GM18508 (cell line): ENCODE measurements around the gene GRWD1.

ENCODE experiments used
- ATAC-seq: cut with Tn5 transposase; IDR thresholded peaks from one replicate; pipeline ENCODE4 v1.9.1; 2021; ENCODE audit warnings: moderate number of reproducible peaks; ENCODE audit not compliant: insufficient read depth, unreplicated experiment

Gene GRWD1

GRCh38 chr19:48492925-48493717, 47.3 kb downstream of the GRWD1 start:
- peak; percentile 44 for ATAC-seq

GRCh38 chr19:48493718-48494401, 48.1 kb downstream of the GRWD1 start:
- no peak for ATAC-seq

GRCh38 chr19:48495396-48495795, 49.6 kb downstream of the GRWD1 start:
- ATAC-seq: no peak

GRCh38 chr19:48496959-48497727, 51.4 kb downstream of the GRWD1 start:
- ATAC-seq: no peak

- ATAC-seq: no peak
Observed at GRCh38 chr19:48497728-48498594, 52.2 kb downstream of the GRWD1 start.

- no peak for ATAC-seq
Observed at GRCh38 chr19:48498595-48499311, 53.0 kb downstream of the GRWD1 start.

GRCh38 chr19:48499316-48500090, 53.7 kb downstream of the GRWD1 start:
- ATAC-seq: no peak

GRCh38 chr19:48500830-48501493, 55.2 kb downstream of the GRWD1 start:
- ATAC-seq: no peak

- ATAC-seq: no peak
Observed at GRCh38 chr19:48501494-48502349, 55.9 kb downstream of the GRWD1 start.

GRCh38 chr19:48502350-48503018, 56.7 kb downstream of the GRWD1 start:
- ATAC-seq: no peak

GRCh38 chr19:48506138-48506733, 60.5 kb downstream of the GRWD1 start:
- no peak for ATAC-seq
